ENCODE measurements around the gene KNDC1. TPM values are rescaled to one million over a fixed set of nuclear protein-coding genes. Genes with fewer than 3 reads are reported as not detected.

Gene KNDC1
- total RNA-seq, 1 donor, result 5.6 TPM

DNA sequence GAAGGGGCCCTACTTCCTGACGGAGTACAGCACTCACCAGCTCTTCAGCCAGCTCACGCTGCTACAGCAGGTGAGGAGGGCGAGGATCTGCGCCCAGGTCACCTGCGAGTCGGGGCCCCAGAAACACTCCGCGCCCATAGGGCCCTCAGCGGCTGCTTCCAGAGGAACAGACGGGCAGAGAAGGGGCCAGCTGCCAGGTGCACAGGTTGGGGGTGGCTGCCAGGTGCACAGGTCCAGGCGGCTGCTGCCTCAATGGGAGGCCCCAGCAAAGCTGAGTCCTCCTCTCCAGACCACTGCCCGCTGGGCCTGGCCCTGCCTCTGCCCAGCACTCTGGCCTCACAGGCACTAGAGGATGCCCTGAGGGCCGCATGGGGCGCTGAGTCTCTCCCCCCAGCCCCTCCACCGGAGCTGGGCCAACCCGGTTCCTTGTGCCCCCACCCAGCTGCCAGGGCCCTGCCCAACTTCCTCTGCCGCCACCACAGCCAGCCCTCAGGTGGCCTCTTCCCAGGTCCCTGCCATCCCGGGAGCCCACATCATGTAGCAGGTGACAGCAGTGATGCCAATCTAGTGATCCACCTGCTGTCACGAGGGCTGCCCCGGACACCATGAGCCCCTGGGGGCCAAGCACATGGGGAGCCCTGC lies 53.0 kb downstream of the KNDC1 start:
- TF ChIP-seq, protein P1, sequence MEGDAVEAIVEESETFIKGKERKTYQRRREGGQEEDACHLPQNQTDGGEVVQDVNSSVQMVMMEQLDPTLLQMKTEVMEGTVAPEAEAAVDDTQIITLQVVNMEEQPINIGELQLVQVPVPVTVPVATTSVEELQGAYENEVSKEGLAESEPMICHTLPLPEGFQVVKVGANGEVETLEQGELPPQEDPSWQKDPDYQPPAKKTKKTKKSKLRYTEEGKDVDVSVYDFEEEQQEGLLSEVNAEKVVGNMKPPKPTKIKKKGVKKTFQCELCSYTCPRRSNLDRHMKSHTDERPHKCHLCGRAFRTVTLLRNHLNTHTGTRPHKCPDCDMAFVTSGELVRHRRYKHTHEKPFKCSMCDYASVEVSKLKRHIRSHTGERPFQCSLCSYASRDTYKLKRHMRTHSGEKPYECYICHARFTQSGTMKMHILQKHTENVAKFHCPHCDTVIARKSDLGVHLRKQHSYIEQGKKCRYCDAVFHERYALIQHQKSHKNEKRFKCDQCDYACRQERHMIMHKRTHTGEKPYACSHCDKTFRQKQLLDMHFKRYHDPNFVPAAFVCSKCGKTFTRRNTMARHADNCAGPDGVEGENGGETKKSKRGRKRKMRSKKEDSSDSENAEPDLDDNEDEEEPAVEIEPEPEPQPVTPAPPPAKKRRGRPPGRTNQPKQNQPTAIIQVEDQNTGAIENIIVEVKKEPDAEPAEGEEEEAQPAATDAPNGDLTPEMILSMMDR (IDR thresholded peaks at IDR 0.05; ENCODE audit: insufficient read depth, low read depth, low read length), result no peak
- no peak for DNase-seq (ENCODE audit: low read depth)
- H3K4me3 ChIP-seq (ENCODE audit: low read depth, low read length), result no peak overlapping the region

DNA sequence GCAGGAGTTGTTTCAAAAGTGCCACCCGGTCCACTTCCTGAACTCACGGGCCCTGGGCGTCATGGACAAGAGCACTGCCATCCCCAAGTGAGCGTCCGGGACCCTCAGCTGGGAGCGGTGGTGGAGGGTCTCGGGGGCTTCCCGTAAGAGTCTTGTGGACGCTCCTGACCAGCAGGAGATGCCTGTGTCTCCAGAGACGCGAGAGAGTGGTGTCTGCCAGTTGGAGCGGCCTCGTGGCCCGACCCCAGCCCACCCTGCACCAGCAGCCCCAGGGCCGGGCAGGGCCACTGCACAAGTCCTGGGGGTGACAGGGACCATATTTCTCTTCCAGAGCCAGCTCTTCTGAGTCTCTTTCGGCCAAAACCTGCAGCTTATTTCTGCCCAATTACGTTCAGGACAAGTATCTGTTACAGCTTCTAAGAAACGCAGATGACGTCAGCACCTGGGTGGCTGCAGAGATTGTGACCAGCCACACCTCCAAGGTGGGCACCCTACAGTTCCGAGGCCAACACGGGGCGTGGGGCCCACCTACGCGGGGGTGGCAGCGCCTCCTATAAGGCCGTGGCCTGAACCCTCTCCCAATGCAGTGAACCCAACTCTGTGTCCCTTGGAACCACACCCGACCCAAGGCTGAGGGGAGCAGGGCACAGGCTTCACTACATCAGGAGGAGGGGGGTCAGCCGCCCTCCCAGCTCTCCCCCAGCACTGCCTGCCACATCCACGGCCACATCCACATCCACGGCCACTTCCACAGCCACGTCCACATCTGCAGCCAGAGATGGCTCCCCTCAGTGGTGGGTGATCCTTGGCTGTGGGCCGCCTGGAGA lies 53.8 kb downstream of the KNDC1 start:
- H3K4me3 ChIP-seq (ENCODE audit: low read depth, low read length), result no peak overlapping the region

DNA sequence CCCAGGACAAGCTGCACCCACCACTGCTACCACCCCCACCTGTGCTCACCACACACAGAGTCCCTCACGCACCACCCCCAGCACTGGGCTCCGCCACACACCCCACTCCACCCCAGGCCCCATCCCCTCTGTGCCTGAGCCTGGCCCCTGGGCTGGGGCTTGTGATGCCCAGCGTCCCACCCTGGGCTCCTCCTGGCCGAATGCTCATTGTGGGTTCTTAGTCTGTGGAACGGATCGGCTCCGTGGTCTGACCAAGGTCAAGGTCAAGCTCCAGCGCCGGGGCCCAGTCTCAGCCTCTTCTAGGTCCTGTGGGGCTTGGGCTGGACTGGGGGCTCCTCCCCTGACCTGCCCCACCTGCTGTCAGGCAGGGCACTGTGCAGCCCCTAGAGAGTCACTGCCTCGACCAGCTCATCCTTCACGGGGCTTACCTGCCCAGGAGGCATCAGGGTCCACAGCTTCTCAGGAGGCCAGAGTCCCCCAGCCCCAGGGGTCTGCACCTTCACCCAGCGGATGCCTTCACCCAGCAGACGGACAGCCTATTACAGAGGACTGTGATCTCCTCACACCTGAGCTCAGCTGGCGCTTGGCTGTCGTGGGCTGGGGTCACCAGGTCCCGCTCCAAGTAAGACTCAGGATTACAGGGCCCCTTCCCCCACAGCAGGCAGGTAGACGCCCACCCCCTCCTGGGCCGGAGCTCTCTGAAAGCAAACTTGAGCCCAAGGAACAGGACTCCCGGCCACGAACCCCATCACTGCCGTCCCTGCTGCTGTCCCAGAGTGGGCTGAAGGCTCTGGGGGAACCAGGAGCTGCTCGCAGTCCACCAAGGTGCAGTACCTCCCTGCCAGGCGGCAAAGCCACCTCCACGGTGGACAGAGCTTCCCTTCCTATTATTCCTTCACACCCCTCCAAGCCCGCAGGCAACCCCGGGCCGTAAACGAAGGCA lies 54.7 kb downstream of the KNDC1 start:
- no peak for DNase-seq (ENCODE audit: low read depth)
- TF ChIP-seq, protein P1 (IDR thresholded peaks at IDR 0.05; ENCODE audit: insufficient read depth, low read depth, low read length), result no peak
- H3K4me3 ChIP-seq (ENCODE audit: low read depth, low read length), result no peak overlapping the region

More for the DNA sequence above, 53.8 kb downstream of the KNDC1 start:
- no peak for DNase-seq (ENCODE audit: low read depth)
- TF ChIP-seq, protein P1 (IDR thresholded peaks at IDR 0.05; ENCODE audit: insufficient read depth, low read depth, low read length), result no peak

DNA sequence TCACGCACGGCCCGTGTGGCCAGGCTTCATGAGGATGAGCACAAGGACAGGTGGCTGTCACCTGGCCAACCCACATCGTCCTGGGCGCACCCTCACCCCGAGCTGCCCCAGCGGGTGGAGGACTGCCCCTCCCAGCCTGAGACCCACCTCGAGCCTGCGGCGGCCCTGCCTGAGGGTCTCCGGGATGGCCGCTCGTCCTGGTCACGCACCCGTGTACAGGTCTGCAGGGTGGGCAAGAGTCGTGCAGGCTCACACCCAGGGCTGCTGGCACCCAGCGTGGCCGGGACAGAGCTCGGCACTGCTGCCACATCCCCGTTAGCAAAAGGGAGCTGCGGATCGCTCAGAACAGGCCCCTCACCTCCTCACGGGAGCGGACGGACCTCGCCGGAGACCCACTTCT lies 55.6 kb downstream of the KNDC1 start:
- DNase-seq (ENCODE audit: low read depth), result no peak
- TF ChIP-seq, protein P1 (IDR thresholded peaks at IDR 0.05; ENCODE audit: insufficient read depth, low read depth, low read length), result no peak
- H3K4me3 ChIP-seq (ENCODE audit: low read depth, low read length), result no peak overlapping the region

DNA sequence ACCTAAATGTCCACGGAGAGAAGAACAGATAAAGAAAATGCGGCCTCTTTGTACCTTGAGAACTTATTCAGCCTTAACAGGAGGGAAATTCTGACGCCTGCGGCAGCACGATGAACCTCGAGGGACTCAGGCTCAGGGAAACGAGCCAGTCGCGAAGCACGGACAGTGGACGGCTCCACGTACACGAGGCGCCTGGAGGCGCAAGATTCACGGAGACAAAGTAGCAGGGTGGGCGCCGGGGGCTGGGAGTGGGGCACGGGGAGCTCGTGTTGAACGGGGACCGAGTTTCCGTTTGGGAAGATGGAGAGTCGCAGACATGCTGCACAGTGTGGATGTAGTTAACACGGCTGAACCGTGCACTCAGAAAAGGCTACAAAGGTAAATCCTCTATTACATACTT lies 56.8 kb downstream of the KNDC1 start:
- no peak overlapping the region for H3K4me3 ChIP-seq (ENCODE audit: low read depth, low read length)
- DNase-seq (ENCODE audit: low read depth), result no peak
- TF ChIP-seq, protein P1 (IDR thresholded peaks at IDR 0.05; ENCODE audit: insufficient read depth, low read depth, low read length), result no peak

DNA sequence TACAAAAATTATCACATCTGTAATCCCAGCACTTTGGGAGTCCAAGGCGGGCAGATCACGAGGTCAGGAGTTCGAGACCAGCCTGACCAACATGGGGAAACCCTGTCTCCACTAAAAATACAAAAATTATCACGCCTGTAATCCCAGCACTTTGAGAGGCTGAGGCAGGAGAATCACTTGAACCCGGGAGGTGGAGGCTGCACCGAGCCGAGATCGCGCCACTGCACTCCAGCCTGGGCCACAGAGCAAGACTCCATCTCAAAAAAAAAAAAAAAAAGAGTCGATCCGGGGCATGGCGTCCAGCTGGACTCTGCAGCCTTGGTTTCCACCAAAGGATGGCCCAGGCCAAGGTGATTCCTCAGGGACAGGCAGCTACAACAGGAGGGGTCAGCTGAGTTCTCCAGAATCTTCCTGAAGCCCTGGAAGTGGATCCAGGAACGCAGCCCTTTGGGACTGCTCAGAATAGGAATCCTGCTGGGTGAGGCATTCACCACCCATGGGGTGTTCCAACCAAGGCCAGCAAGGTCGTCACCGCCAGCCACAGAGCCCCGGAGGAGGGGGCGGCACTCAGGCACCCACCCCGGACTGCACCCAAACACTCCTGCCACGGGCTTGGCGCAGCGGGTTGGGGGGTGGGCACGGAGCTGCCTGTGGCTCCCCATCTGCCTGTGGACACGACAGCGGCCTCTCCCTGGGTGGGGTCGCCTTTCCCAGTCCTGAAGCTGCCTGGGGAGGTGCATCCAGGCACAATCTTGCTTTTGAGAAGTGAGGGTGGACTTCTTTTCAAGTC lies 58.0 kb downstream of the KNDC1 start:
- H3K4me3 ChIP-seq (ENCODE audit: low read depth, low read length), result no peak overlapping the region
- TF ChIP-seq, protein P1 (IDR thresholded peaks at IDR 0.05; ENCODE audit: insufficient read depth, low read depth, low read length), result no peak
- no peak for DNase-seq (ENCODE audit: low read depth)
